K562 (cell line): ENCODE measurements around the gene HIVEP2. TPM values are rescaled to one million over a fixed set of nuclear protein-coding genes. Genes with fewer than 3 reads are reported as not detected.

Source experiments
- BRF1 ChIP-seq: IDR thresholded peaks from 3 replicates; pipeline ENCODE4 v1.6.1; 2011; ENCODE audit warnings: borderline replicate concordance, mild to moderate bottlenecking; ENCODE audit not compliant: insufficient read length; ENCODE audit errors: extremely low read depth
- C11orf30 ChIP-seq: fragments of 450-650 bp; IDR thresholded peaks from 2 replicates; pipeline ENCODE4 v1.6.1; 2016; ENCODE audit warnings: low read depth, mild to moderate bottlenecking
- CTBP1 ChIP-seq: fragments of 450-650 bp; IDR thresholded peaks from 2 replicates; pipeline ENCODE4 v1.6.1; 2016; ENCODE audit warnings: borderline replicate concordance
- CUX1 ChIP-seq: fragments of 200-800 bp; sonication (Bioruptor generic); IDR thresholded peaks from 2 replicates; pipeline ENCODE4 v1.6.1; 2016; ENCODE audit warnings: missing genetic modification characterization, missing compliant biosample characterization
- E2F5 ChIP-seq: sonication (generic); formaldehyde crosslinking; IDR thresholded peaks from 2 replicates; pipeline ENCODE4 v1.8.0; 2022; ENCODE audit warnings: mild to moderate bottlenecking, missing genetic modification reagents
- FOXK1 ChIP-seq: sonication (generic); formaldehyde crosslinking; IDR thresholded peaks from 2 replicates; pipeline ENCODE4 v1.8.0; 2022; ENCODE audit warnings: missing genetic modification reagents, mild to moderate bottlenecking, borderline replicate concordance
- FOXM1 ChIP-seq, 2 experiments: fragments of 450-650 bp in 1 of 2; sonication (generic) in 1 of 2; formaldehyde crosslinking in 1 of 2; IDR thresholded peaks; 2 replicates each; pipeline versions ENCODE4 v1.6.1 to v1.9.0; 2017 to 2022; ENCODE audit warnings: low read depth in 2 of 2, mild to moderate bottlenecking in 2 of 2, missing genetic modification reagents in 1 of 2, moderate library complexity in 1 of 2
- GABPB1 ChIP-seq: sonication (generic); formaldehyde crosslinking; IDR thresholded peaks from 2 replicates; pipeline ENCODE4 v1.8.0; 2022; ENCODE audit warnings: mild to moderate bottlenecking, missing genetic modification reagents
- HMBOX1 ChIP-seq: sonication (generic); IDR thresholded peaks from 2 replicates; pipeline ENCODE4 v1.6.1; 2016
- MAX ChIP-seq: sonication (generic); formaldehyde crosslinking; IDR thresholded peaks from 2 replicates; pipeline ENCODE4 v1.9.0; 2022; ENCODE audit warnings: mild to moderate bottlenecking, missing genetic modification reagents
- POLR2H ChIP-seq: IDR thresholded peaks from 2 replicates; pipeline ENCODE4 v1.6.1; 2016; ENCODE audit warnings: missing genetic modification characterization, low read depth, mild to moderate bottlenecking, control low read depth, missing compliant biosample characterization, moderate library complexity
- YBX1 ChIP-seq: fragments of 450-650 bp; IDR thresholded peaks from 2 replicates; pipeline ENCODE4 v1.7.1; 2016; ENCODE audit warnings: mild to moderate bottlenecking
- ZBTB34 ChIP-seq: fragments of 250-450 bp; sonication (Bioruptor Pico); IDR thresholded peaks from 2 replicates; pipeline ENCODE4 v1.8.0; 2021; ENCODE audit warnings: mild to moderate bottlenecking, moderate library complexity
- polyA plus RNA-seq, 8 experiments: library from polyadenylated mRNA; depleted of rRNA in 4 of 8; stranded (reverse) in 5 of 8; unstranded in 3 of 8; fragments of >200 nt; fragmentation: Nextera tagmentation in 2 of 8; fragmentation: Illumina TruSeq in 1 of 8; extraction: Ambion mirVana in 2 of 8; extraction: Trizol in 1 of 8; gene quantifications; 2 replicates each; pipeline versions ENCODE4 v1.2.1 to v1.2.3, GENCODE V29; 2011 to 2014; ENCODE audit warnings: inconsistent platforms in 1 of 8, missing spikeins in 1 of 8
- total RNA-seq, 7 experiments: library from RNA; depleted of rRNA in 6 of 7; stranded (reverse); fragments of >200 nt in 6 of 7; fragmentation: Illumina TruSeq in 2 of 7; extraction: Trizol in 2 of 7; gene quantifications; 2 replicates each; pipeline versions ENCODE4 v1.2.1 to v1.2.3, GENCODE V29; 2011 to 2021; ENCODE audit warnings: low replicate concordance in 1 of 7

HIVEP2 gene
- total and polyA plus RNA-seq, 9 of the 15 experiments (the other 6 are each of a cell fraction or from before 2014, with no cell fraction given), result under 0.01 to 1.2 (median 0.31) TPM

- TF ChIP-seq CUX1 (no peak), C11orf30 (no peak), MAX (CRISPR knock-in tag) (peak; percentile 50), POLR2H (tag) (no peak), BRF1 (no peak), YBX1 (no peak), FOXM1 (IDR thresholded peaks at IDR 0.05; ENCODE audit: low read depth) (no peak), FOXM1 (CRISPR knock-in tag; IDR thresholded peaks at IDR 0.05; ENCODE audit: low read depth) (0 out of 2 replicates have a peak, but pooled peaks have one; percentile 68), CTBP1 (no peak), HMBOX1 (no peak), GABPB1 (peak; percentile 65), FOXK1 (CRISPR knock-in tag) (no peak), ZBTB34 (no peak), E2F5 (CRISPR knock-in tag) (no peak)
Observed at GRCh38 chr6:142944124-142945048, 590 bp downstream of the HIVEP2 start (continued).
